ENCODE measurements around the gene CHSY3.

Gene CHSY3

GRCh38 chr5:130096483-130096882 is 192.2 kb downstream of the CHSY3 start:
- DNase-seq (ENCODE audit: low spot score), result no peak

DNA sequence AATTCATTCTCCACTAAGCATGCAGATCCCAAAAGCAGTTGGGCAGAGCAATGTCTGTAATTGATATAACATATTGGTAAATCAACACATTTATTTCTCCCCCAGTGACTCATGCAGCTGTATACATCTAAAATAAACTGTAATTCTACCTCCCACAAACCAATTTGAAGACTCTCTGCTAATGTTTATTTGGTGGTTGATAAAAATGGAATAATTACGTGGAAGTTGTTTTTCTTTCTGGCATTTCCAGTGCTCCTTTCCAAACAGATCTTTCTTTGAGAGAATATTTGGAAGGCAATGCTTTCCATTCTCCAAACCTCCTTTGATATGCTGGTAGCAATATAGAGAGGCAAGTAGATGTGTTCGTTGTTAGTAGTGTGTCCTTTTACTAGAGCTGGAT is 194.7 kb downstream of the CHSY3 start:
- DNase-seq (ENCODE audit: low spot score), result no peak

DNA sequence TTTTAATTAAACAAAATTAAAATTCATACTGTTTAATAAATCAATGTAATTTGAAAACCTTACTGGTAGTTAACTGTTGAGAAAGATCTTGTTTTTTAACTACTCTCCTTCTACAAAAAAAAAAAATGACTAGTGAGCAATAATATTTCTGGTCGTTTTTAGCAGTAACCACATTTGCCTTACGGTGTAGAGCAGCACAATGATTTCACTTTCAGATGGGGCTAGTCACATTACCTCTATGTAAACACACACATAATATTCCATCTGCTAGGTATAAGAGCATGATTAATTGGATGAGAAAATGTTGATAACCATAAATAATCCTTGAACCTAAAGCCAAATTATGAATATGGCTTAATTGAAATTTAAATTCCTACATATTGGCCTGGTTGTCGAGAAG is 198.1 kb downstream of the CHSY3 start:
- DNase-seq (ENCODE audit: low spot score), result no peak

GRCh38 chr5:130102960-130103359 is 198.7 kb downstream of the CHSY3 start:
- no peak for DNase-seq (ENCODE audit: low spot score)

DNA sequence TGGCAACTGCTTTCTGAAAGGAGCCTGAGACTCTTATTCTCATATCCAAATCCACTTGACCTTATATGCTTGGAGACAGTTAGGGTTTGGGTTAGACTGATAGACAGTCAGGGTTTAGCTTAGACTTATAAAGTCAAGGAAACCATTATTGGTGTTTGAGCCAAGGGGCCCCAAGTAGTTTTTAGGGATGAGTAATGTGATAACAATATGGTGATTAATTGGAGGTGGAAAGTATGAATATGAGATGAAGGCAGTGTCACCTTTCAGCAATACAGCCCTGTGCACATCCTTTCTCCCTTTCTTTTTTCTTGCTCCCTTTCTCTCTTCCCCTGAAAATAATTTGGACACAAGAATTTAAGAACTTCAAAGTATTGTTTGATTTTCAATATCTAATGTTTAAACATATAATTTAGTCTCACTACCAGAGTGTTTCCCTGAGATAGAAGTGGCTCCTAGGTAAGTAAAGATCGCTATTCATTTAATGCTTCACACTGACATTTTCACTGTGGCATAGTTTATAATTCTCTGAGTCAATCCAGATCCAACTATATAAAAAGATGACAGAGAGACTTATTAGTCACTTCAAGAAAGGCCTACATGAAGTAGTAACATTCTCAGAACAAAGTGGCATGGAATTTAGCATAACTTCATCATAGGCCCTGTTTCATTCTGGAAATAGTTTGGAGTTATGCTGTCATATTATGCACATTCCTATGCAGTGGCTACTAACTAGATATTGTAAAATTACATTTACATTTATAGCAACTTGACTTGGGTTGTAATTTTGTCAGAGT is 200.8 kb downstream of the CHSY3 start:
- DNase-seq (ENCODE audit: low spot score), result no peak

- no peak for DNase-seq (ENCODE audit: low spot score)
These were observed 202.2 kb downstream of the CHSY3 start for GRCh38 chr5:130106480-130106879.

- DNase-seq (ENCODE audit: low spot score), result peak; percentile 55
These were observed 204.9 kb downstream of the CHSY3 start for GRCh38 chr5:130109152-130109551.

GRCh38 chr5:130110328-130110727 is 206.1 kb downstream of the CHSY3 start:
- no peak for DNase-seq (ENCODE audit: low spot score)

- no peak for DNase-seq (ENCODE audit: low spot score)
These were observed 207.5 kb downstream of the CHSY3 start for GRCh38 chr5:130111746-130112145.

- DNase-seq (ENCODE audit: low spot score), result no peak
These were observed 208.0 kb downstream of the CHSY3 start for GRCh38 chr5:130112246-130112645.

DNA sequence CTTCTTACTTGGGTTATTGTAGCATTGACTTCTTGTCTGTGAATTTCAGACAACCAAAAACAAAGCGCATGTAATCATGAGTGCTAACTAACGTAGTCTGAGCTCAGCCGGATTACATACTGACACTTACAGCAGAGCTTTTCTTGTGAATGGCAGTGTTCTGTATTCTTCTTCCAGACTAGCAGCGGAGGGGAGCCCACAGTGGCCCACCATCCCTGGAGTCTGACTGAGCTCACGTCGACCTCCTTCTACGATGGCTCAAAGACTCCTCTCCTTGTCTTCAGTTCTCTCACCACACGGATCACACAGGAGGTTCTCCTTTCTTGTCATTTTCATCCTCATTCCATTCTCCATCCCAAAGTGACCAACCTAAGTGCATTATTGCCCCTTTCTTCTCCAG is 211.4 kb downstream of the CHSY3 start:
- DNase-seq (ENCODE audit: low spot score), result no peak

- DNase-seq (ENCODE audit: low spot score), result no peak
These were observed 212.2 kb downstream of the CHSY3 start for GRCh38 chr5:130116462-130116861.

DNA sequence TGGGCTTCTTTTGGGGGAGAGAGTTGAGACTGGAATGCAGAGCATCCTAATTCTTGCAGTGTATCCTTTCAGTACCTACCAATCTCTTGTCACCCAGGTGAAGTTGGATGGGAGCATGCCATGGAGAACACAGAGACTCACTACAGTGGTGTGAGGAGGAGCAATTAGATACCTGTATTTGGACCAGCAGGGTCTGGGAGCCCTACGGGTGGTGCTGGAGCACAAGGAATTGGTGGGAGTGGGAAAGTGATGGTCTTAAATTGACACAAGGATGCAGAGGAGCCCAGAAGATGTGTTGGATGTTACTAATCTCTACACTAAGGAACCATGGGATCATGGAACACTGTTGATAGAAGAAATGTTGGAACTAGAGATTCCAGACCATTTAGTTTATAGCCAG is 212.7 kb downstream of the CHSY3 start:
- no peak for DNase-seq (ENCODE audit: low spot score)

DNA sequence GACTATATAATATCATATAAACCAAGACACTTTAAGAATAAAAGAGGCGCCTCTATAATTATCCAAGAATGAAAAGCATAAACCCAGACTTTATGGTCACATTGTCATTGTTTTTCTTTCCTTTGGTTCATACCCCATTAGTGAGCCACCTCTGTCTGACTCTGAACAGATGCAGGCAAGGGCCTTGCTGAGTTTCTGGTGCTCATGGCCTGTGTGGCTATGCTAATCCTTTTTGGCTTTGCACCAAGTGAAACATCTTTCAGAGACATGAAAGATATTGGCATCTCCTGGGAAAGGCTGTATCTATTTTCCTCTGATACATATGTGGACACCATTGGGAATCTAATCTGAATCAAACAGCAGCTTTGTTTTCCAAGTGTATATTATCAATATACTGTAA is 222.5 kb downstream of the CHSY3 start:
- no peak for DNase-seq (ENCODE audit: low spot score)

DNA sequence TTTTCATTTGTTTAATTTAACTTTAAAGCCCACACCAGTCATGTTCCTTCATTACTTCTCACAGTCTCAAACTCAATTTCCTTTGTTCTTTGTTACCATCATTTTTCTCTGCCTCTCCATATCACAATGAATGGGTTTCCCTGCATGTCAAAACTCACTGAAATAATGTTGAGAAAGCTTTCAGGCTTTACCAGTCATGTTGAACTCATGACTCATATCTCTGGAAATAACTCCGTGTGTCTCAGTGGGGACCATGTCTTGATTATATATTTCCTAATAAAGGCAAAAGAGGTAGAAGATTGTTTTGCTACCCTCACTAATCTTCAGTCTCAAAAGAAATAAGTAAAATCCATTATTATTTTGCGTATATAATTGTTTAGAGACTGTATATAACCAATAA is 231.2 kb downstream of the CHSY3 start:
- no peak for DNase-seq (ENCODE audit: low spot score)

GRCh38 chr5:130136300-130136699 is 232.0 kb downstream of the CHSY3 start:
- no peak for DNase-seq (ENCODE audit: low spot score)

GRCh38 chr5:130137681-130138080 is 233.4 kb downstream of the CHSY3 start:
- no peak for DNase-seq (ENCODE audit: low spot score)

DNA sequence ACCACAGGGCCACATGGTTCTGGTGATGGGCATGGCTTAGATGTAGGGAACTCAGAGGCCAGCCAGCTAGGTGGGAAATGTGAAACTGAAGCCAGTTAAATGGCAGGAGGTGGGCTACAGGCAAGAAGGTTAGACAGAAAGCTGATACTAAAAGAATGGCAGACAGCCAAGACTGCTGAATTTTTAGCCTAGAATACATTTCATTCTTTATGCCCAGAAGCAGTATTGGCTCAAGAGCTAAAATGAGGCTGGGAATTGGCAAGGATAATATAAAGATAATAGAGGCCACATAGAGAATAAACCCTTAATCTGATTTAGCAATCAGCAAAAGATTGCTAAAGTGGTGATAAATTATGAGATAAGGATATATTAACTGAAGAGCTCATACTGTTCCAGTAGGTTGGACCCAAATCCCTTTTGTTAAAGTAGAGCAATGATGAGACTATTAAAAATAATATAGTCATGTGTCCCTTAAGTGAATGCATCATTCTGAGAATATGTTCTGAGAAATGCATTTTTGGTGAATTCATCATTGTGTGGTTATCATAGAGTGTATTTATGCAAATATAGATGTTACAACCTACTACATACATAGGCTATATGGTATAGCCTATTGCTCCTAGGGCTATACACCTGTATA is 234.3 kb downstream of the CHSY3 start:
- DNase-seq (ENCODE audit: low spot score), result no peak

GRCh38 chr5:130141659-130142320 is 237.5 kb downstream of the CHSY3 start:
- peak; percentile 28 for DNase-seq (ENCODE audit: low spot score)

GRCh38 chr5:130151239-130151638 is 247.0 kb downstream of the CHSY3 start:
- DNase-seq (ENCODE audit: low spot score), result no peak

DNA sequence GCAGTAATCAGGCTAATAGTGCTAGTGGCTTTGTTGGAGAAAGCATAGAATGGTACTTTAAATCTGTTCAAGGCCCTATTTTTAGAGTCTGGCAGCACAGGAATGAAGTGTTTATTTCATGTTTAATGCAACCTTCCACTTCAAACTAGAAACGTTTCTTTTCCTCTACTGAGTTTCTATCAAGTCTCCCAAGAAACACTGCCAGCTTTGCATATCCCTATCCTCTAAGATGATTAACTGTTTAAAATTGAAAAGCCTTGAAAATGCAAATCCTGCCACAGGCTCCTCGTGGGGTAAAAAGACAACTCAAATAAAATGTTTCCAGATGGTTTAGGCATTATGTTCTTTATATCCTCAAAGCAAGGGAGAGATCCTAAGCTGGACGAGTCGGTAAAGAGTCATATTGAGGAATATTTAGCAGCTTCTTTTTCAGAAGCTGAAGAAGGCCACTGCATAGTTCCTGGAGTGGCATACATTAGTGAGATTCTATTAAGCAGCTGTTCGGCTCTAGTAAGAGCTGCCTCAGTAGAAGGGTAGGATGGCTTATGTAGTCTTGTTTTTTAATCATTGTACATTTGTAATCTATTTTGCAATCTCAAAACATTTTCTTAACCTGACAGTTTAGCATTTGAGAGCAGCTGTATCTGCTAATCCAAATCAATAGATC is 251.2 kb downstream of the CHSY3 start:
- DNase-seq (ENCODE audit: low spot score), result peak; percentile 5

DNA sequence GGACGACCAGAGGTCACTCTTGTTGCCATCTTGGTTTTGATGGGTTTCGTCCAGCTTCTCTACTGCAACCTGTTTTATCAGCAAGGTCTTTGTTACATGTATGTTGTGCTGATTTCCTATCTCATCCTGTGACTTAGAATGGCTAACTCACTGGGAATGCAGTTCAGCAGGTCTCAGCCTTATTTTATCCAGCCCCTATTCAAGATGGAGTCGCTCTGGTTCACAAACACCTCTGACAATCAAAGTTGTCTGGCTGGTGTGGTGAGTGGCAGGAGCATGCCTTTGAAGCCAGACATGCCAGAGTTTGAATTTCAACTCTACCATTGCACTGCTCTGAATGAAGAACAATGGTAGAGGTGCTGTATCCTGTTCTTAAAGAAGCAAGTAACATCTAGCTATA is 253.8 kb downstream of the CHSY3 start:
- DNase-seq (ENCODE audit: low spot score), result no peak

GRCh38 chr5:130159968-130160367 is 255.7 kb downstream of the CHSY3 start:
- DNase-seq (ENCODE audit: low spot score), result no peak

All from pons (tissue), 1 donor.